NCI-H1417 (cell line): ENCODE data around the gene SARDH.
"Not testable (repeated sequence)": the region's sequence is repeated elsewhere in the genome, so short reads cannot be mapped to it uniquely, and the experiment has no call there.

ENCODE experiments used
- DNase-seq, 3 experiments: peaks; one replicate each; lab custom pipeline; 2025; lab: John Stamatoyannopoulos, UW

Gene SARDH

DNA sequence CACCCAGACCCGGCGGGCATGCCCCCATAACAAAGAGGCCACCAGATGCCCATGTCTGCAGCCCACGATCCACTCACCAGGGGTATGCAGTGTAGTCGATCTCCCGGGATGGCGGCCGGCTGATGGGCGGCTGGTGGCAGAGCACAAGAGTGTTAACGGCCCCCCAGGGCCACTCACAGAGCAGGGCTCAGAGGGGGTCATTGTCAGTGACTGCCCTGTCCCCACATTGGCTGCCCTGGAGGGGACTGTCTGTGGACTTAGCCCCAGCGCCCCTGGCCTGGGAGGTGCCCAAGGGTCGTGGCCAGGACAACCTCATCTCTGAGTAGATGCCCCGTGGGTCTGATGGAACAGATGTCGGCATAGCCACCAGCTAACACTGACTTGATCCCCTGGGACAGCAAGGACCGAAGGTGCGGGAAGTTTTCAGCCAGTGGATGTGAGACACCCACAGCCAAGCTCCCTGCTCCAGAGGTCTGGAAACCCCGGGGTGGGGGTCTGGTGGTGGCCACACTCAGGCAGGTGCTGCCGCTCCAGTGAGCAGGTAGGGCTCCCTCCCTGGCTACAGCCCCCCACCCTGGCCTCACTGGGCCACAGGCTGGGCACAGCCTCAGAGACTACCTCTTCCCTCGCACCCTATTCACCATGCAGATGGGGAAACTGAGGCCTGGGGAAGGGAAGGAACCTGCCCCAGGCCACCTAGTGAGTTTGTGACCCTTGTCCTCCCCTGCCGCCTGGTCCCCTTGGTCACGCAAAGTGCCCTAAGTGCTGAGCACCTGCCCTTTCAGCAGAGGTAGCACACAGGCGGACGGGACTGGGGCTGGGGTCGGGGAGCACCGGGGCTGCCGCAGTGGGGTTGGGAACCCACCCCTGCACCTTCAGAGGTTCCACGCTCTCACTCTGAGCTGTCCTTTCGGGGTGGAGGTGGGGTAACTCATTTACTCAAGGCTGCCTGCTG, 38.1 kb upstream of the SARDH start:
- no peak for DNase-seq

DNA sequence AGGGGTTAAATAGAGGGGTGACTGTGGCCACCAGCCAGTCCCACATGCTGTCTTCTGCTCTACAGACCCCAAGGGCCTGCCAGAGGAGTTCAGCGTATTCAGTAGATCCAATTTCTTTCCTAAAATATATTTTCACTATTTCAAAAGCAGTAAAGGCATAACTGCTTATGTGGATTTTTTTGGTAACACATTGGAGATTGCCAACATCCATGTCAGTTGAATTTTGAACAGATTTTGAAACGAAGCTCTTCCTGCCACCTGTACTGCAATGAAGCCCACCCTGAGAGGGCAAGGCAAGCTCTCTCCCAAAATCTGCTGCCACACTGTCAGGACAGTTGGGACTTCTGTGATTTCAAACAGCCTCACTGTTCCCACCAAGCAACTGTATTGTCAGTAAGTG, 37.1 kb upstream of the SARDH start:
- DNase-seq = no peak

DNA sequence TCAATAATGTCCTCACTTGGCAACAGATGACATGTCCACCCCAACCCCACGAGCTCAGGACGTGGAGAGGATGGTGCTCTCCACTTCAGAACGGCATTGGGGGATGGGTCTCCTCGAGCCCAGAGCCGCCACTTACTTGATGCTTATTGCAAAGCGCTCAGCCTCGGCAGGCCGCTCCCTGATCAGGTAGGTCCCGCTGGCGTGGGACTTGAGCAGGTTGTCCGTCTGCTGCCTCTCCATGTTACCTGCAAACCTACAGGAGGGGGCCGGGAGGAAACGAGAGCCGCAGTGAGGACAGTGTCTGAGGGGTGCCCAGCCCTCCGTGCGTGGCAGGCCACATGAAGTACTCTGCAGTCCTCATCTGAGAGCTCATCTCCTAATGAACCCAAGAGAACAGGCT, 36.6 kb upstream of the SARDH start:
- no peak for DNase-seq

DNA sequence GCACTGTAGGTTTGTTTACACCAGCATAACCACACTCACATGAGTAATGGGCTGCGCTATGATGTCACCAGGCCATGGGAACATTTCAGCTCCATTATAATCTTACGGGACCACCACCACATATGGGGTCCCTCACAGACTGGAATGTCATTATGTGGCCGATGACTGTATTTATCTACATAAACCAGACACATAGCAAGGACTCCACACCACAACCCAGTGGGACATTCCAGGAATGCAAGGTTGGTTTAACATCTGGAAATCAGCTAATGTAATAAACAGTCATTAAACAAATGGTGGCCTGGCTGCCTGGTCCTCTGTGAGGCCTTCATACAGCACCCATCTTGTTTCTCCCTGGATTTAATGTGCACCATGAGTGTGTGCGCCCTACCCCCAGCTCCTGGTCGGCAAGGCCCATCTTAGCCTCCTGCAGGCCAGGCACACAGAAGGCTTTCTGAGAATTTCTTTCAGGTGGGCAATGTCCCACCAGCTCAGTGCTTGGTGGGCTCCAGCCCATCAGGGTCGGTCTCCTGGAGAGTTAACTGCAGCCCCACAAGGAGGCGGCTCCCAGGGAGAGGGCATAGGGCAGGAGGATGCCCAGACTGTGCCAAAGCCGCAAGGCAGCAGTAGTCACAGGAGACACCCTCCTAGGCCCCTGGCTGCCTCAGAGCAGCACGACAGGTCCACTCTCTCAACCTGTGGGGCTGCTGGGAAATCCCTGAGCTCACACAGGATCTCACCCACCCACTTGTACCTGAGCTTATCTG, 35.9 kb upstream of the SARDH start:
- DNase-seq = peak in 1 of 3 experiments; percentile 10

DNA sequence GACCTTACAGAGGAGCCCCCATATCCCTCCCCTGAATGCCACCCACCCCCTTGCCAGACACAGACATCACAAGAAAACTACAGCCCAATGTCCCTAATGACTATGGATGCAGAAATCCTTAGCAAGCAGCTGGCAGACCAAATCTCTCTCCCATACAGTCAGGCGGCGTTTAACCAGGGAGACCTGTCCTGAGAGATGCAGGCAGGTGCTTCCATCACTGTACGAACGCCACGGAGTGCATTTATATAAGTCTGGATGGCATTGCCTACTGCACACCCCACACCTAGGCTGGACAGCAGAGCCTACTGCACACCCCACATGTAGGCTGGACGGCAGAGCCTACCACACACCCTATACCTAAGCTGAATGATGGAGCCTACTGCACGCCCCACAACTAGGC, 34.4 kb upstream of the SARDH start:
- no peak for DNase-seq

DNA sequence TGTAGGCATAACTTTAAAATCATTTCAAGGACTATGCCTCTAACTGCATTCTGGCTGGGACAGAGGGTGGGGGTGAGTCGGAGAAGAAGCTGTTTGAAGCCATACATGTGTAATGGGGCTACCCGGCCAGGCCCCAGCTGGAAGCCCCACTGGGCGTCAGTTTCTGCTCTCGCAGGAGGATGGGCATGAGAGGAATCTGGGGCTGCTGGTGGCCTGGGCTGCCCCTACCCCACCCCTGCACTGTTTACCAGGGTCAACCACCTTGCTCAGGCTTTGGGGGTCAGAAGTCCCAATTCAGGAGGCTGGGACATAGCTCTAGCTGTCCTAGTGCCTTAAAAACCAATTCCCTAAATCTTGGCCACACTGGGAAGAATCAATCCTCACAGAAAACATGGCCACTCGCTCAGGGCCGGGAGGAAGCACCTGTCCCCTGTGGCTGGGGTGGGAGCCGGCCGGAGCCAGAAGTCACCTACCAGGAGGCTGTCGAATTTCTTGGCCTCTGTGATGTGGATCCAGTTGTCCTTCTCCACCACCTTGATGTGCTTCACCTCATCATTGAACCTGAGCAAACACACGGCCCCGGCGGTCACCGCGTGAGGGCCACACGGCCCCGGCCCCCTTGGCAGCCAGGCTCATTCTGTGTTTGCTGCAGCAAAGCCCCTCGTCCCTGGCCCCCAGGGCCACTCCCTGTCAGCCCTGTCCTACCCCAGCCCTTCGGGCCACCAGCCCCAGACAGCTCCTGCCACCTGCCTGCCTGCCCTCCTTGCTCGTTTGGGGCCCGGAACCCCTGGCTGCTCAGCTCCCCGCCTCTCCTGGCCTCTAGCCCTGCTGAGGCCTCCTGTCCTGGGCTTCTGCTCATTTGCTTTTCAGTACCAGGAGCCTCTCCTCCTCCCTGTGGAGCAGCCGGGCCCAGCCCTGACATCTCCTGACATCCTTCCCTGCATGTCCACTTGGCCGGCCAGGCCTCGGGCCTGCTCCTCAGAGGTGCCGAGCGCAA, 33.6 kb upstream of the SARDH start:
- DNase-seq = no peak

DNA sequence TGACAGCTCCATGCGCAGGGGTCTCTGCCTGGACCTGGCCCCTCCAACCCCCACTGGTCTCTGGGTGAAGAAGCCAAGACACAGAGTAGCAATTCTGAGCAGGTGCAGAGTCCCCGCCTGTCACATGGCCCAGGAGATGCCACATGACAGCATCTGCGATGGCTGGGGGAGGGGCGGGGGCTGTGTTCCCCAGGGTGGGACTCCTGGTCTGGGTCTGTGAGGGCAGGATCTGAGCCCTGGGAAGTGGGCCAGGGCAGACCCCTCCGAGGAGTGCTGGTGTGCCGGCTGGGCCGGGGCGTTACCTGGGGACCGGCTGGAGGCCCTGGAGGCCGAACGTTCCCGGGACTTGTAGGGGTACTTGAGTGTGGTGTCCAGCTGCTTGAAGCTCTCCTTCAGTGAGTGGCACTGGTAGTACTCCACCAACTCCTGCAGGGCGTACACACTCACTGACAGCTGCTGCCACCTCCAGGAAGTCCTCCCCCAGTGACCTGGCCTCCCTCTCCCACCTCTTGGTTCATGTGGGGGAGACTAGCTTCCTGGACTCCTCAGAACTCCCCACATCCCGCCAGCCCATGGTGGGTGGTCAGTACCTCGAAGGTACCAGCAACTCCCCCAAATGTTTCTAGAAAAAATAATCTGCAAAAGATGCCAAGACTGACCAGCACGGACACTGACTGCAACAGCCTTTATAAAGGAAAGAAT, 32.1 kb upstream of the SARDH start:
- no peak for DNase-seq

DNA sequence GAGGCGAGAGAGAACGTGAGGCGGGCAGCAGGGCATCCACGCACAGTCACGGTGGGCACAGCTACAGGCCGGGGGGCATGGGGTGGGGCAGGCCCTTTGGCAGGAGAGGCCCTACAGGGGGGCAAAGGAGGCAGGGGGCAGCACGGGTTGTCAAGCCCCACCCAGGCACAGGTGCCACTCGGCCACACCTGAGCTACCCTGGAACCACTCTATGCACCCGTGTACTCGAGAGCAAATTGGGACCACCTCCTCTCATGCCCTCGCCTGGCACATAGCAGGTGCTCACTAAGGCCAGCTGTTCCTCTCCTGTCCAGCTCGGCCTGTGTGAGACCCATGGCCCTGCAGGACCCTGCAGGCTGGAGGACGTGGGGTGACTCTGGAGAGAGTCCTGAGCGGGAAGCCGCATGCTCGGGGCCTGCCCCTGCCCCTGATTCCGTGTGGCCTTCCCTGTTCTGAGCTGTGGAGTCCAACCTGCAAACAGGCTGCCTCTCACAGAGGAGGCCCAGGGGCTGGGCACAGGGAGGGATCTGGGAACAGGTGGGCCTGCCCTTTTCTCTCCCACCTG, 31.4 kb upstream of the SARDH start:
- no peak for DNase-seq

DNA sequence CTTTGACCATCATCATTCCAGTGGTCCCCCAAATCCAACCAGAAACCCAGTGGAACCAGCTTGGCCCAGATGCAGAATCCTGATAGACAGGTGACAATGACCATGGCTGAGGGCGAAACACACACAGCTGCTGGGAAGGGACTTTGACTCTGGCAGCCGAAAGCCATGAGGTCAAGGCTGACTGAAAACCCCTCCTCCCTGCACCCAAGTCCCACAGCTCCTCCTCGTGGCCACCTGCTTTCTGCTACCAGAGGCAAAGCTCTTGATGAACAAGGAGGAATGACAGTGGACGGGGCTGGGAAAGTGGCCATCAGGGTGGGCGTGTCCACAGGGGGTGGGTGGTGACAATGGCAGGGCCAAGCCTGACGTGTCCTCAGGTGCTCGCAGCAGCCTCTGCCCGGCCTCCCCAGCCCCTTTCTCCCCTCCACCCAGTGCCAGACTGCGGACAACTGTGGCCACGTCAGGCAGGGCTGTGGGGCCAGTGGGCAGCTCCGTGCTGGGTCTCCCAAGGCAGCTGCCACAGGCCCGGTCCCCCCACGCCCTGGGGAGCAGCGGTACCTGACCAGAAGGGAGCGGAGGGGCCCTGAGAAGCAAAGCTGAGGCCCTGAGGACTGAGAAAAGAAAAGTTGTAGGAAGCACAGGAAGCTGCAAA, 30.8 kb upstream of the SARDH start:
- peak in 1 of 3 experiments; percentile 1 for DNase-seq

DNA sequence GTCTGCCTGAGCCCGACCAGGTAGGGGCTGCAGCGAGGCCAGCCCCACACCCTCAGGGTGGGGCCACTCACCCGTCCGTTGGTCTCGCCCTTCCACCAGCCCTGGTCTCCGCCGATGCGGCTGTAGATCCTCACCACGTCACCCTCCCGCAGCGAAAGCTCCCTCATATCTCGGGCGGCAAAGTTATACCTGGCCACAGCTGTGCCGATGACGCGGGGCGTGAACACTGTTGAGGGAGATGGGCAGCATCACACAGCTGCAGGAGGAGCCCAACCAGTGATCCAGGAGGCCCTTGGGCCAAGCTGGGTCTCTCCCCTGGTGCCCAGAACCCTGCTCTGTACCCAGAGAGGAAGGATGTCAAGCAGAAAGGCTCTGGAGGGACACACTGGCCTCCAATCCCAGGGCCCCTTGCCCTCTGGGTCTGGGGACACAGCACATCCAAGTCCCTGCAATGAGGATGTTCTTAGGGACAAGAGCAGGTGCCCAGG, 30.3 kb upstream of the SARDH start:
- DNase-seq = no peak

DNA sequence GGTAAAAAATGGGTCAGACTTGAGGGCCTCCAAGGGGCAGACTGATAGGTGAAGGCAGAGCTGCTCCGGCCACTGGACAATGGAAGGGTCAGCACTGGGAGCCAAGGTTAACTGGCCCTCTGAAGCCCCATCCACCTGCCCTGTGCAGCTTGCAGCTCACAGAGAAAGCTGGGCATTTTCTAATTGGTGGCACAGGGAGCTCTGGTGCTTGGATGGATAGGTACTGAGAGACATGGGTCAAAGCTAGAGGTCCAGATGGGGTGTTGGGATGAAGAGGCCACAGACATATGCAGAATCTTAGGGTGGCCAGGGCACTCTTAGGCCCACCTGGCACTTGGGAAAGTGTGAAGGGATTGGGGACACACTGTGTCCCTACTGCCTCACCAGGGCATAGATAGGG, 29.5 kb upstream of the SARDH start:
- DNase-seq = no peak

DNA sequence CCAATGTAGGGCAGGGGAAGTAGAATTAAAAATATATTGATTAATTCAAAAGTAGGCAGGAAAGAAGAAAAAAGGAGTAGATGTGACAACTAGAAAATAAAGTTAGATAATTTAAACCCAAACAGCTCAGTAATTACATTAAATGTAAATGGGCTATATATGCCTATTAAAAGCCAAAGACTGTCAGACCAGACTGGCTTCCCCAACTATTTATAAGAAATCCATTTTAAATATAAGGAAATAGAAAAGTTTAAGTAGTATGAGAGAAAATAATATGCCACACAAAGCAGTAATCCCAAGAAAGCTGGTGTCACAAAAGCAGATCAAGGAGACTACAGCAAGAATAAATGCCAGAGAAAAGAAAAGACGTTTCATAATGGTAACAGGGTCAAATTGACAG, 28.9 kb upstream of the SARDH start:
- no peak for DNase-seq

DNA sequence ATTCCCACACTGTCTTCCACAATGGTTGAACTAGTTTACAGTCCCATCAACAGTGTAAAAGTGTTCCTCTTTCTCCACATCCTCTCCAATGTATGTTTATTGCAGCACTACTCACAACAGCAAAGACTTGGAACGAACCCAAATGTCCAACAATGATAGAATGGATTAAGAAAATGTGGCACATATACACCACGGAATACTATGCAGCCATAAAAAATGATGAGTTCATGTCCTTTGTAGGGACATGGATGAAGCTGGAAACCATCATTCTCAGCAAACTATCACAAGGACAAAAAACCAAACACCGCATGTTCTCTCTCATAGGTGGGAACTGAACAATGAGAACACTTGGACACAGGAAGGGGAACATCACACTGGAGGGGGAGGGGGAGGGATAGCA, 28.1 kb upstream of the SARDH start:
- not testable (repeated sequence) for DNase-seq

DNA sequence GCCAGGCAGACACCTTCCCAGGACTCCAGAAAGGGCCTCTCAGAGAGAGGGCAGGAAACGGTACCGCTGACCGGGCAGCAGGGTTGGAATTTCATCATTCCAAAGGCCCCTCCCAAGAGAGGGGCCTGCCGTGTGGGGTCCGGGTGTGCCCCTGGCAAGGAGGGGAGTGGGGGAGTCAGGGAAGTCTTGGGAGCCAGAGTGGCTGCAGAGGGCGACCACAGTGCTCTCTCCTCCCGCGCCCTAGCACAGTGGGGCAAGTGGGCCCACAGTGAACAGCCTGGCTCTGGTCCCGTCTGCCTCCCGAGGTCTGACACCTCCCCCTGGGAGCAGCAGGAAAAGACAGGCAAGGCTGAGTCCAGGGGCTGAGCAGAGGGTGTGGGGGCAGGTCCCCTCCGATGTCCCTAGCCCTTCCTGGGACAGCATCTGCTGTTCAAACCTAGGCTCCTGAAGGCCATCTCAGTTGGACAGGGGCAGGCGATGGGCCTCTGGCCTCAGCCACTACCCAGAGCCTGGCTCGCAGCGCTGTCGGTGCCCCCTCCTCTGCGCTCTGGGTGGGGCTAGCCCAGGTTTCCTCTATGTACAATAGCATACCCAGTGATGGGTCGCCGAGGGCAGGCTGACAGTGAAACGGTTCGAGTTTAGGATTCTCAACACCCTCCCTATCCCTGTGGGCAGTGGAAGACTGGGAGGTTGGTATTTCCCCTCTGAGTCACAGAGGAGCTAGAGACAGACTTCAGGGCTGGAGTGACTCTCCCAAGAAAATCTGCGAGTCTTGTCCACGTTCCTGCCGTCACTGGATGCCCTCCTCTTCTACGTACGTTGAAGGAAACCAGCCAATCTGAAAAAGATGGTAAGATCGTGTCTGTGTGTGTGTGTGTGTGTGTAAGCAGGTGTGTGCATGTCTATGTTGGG, 25.4 kb upstream of the SARDH start:
- no peak for DNase-seq

DNA sequence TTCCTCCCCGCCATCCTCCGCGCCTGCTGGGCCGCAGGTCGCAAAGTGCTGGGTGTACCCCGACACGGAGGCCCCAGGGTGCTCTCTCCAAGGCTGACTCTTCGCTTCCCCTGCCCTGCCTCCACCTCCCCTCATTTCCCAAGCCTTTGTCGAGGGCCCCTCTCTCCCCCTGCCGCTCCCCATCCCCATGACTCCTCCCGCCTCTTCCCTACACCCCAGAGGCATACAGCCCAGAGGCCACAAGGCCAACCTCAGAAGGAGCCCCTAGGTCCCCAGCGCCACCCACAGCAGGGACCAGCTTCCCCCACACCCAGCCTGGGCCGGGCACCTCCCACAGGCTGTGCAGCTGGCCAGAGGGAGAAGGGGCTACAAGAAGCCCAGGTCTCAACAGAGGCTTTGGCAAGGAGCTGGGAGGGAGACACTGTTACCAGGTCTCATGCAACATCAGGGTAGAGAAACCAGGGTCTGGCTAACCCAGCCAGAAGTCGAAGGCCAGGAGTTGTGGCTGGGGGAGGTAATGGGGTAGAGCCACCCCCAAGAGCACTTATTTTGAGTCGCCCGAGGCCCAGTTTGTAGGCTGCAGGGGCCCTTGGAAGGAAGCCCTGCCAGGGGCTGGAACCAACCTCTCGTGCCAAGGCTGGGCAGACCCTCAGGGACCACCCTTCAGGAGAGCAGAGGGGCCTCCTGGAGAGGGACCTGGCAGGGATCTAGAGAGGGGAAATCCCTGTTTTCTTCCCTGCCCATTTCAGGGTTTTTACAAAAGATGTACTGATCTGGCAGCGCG, 24.5 kb upstream of the SARDH start:
- no peak for DNase-seq

DNA sequence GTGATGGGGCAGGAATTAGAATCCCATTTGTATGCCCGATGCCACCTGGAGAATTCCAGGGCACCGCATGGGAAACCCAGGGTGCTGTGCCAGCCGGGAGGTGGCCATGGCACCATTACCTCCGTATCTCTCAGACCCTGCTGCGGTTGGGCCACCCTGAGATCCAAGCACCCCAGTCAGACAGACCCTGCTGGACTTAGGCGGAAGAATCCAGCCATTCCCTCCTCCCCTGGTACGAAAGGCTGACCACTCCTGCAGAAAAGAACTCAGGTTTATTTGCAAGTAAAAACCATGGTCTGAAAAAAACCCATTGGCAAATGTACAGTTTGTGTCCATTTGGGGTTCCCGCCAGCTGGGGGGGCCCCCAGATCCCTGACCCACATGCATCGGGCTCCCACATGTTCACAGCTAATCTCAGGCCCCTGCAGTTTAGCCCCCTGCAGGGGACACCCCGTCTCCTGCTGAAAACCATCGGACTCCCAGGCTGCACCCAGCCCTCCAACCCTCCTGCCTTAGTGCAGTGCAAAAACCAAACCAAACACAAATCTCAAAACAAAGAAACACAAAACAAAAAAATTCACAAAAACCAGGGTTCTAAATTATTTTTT, 23.6 kb upstream of the SARDH start:
- DNase-seq = no peak

DNA sequence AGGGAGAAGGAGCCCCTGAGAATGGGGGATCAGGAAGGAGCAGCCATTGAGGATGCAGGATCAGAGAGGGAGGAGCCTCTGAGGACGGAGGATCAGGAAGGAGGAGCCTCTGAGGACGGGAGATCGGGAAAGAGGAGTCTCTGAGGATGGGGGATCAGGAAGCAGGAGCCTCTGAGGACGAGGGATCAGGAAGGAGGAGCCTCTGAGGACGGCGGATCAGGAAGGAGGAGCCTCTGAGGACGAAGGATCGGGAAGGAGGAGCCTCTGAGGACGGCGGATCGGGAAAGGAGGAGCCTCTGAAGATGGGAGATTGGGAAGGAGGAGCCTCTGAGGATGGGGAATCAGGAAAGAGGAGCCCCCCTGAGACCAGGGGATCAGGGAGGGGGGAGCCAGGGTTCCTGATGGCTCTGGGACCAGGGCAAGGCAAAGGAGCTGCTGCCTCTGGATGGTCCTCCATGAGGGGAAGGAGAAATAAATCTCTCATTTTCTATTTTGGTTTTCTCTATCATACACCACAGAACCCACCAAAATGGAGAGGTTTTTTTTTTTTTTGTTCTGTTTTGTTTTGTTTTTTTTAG, 22.6 kb upstream of the SARDH start:
- DNase-seq = no peak

DNA sequence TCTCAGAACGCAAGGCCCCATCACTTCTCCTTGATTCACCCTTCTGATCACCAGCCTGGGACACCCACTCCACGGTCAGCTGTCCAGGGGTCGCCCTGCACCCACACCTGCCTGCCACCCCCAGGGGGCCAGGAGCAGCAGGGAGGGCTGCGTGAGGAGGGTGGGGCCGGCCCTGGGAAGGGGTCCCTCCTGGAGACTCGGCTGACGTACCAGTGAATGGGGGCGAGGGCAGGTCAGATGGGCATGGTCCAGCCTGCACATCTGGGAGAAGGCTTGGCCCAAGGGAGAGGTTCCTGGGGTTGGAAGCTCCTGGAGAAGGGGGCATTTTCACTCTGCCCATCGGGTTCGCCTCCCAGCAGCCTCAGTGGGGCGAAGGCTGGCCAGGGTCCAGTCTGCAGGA, 21.8 kb upstream of the SARDH start:
- no peak for DNase-seq
